H9 (cell line): ENCODE data around the gene TIAM2. TPM values are rescaled to one million over a fixed set of nuclear protein-coding genes. Genes with fewer than 3 reads are reported as not detected.

Experiments used
- DNase-seq: peaks from one replicate; pipeline ENCODE4 v3.0.0-alpha.2; 2017
- H2AFZ ChIP-seq: one replicate; pipeline ENCODE4 v1.6.1; 2013; ENCODE audit warnings: mild to moderate bottlenecking, low read length, control low read depth, moderate library complexity
- H2AK5ac ChIP-seq: 2 replicates; pipeline ENCODE4 v1.6.1; 2013; ENCODE audit warnings: low read length, control low read depth, mixed read lengths; ENCODE audit not compliant: insufficient read length
- H2BK120ac ChIP-seq: one replicate; pipeline ENCODE4 v1.6.1; 2013; ENCODE audit warnings: low read depth, mild to moderate bottlenecking, low read length, control low read depth, inconsistent platforms; ENCODE audit not compliant: poor library complexity, severe bottlenecking
- H2BK12ac ChIP-seq: 2 replicates; pipeline ENCODE4 v1.6.1; 2013; ENCODE audit warnings: low read length, control low read depth, mixed read lengths, low read depth; ENCODE audit not compliant: insufficient read length
- H2BK15ac ChIP-seq: 2 replicates; pipeline ENCODE4 v1.6.1; 2013; ENCODE audit warnings: low read depth, low read length, control low read depth
- H2BK20ac ChIP-seq: one replicate; pipeline ENCODE4 v1.6.1; 2013; ENCODE audit warnings: low read depth, mild to moderate bottlenecking, low read length, control low read depth, inconsistent platforms; ENCODE audit not compliant: poor library complexity, severe bottlenecking
- H2BK5ac ChIP-seq: 2 replicates; pipeline ENCODE4 v1.6.1; 2013; ENCODE audit warnings: low read length, control low read depth, mixed read lengths; ENCODE audit not compliant: insufficient read length
- H3K14ac ChIP-seq: 2 replicates; pipeline ENCODE4 v1.6.1; 2013; ENCODE audit warnings: low read length, control low read depth; ENCODE audit not compliant: insufficient read depth
- H3K18ac ChIP-seq: 2 replicates; pipeline ENCODE4 v1.6.1; 2013; ENCODE audit warnings: low read depth, mild to moderate bottlenecking, mixed read lengths, low read length, control low read depth; ENCODE audit not compliant: insufficient read length
- H3K23ac ChIP-seq: 2 replicates; pipeline ENCODE4 v1.6.1; 2013; ENCODE audit warnings: low read length, control low read depth, mixed read lengths, low read depth; ENCODE audit not compliant: insufficient read length
- H3K23me2 ChIP-seq: 2 replicates; pipeline ENCODE4 v1.6.1; 2013; ENCODE audit warnings: low read depth, mild to moderate bottlenecking, mixed read lengths, low read length, control low read depth; ENCODE audit not compliant: insufficient read length, poor library complexity, severe bottlenecking
- H3K27ac ChIP-seq: 2 replicates; pipeline ENCODE4 v1.5.1; 2013; ENCODE audit warnings: low read length, control low read depth, mixed read lengths, low read depth; ENCODE audit not compliant: insufficient read length
- H3K27me3 ChIP-seq: 2 replicates; pipeline ENCODE4 v1.6.1; 2013; ENCODE audit warnings: low read length, control low read depth, inconsistent platforms; ENCODE audit not compliant: insufficient read depth
- H3K4ac ChIP-seq: 2 replicates; pipeline ENCODE4 v1.6.1; 2013; ENCODE audit warnings: low read depth, mild to moderate bottlenecking, control low read depth, inconsistent platforms, low read length, moderate library complexity
- H3K4me1 ChIP-seq: 2 replicates; pipeline ENCODE4 v1.6.1; 2013; ENCODE audit warnings: low read length, control low read depth, inconsistent platforms; ENCODE audit not compliant: insufficient read depth
- H3K4me2 ChIP-seq: 2 replicates; pipeline ENCODE4 v1.6.1; 2013; ENCODE audit warnings: low read length, control low read depth, mixed read lengths; ENCODE audit not compliant: insufficient read length, insufficient read depth
- H3K56ac ChIP-seq: 2 replicates; pipeline ENCODE4 v1.6.1; 2013; ENCODE audit warnings: low read depth, mild to moderate bottlenecking, mixed read lengths, low read length, control low read depth; ENCODE audit not compliant: insufficient read length
- H3K79me1 ChIP-seq: 2 replicates; pipeline ENCODE4 v1.6.1; 2013; ENCODE audit warnings: low read depth, mild to moderate bottlenecking, moderate library complexity, low read length, control low read depth, inconsistent platforms; ENCODE audit not compliant: insufficient read depth, poor library complexity, severe bottlenecking
- H3K79me2 ChIP-seq: 2 replicates; pipeline ENCODE4 v1.6.1; 2013; ENCODE audit warnings: low read length, control low read depth, inconsistent platforms; ENCODE audit not compliant: insufficient read depth
- H3K9ac ChIP-seq: 2 replicates; pipeline ENCODE4 v1.6.1; 2013; ENCODE audit warnings: low read length, control low read depth, mixed read lengths; ENCODE audit not compliant: insufficient read length; ENCODE audit errors: extremely low read depth
- H3K9me3 ChIP-seq: one replicate; pipeline ENCODE4 v1.6.1; 2013; ENCODE audit warnings: low read depth, low read length, inconsistent platforms; ENCODE audit not compliant: control insufficient read depth
- H3T11ph ChIP-seq: one replicate; pipeline ENCODE4 v1.6.1; 2013; ENCODE audit warnings: mild to moderate bottlenecking, low read length, control low read depth, inconsistent platforms
- H4K20me1 ChIP-seq: one replicate; pipeline ENCODE4 v1.6.1; 2013; ENCODE audit not compliant: control insufficient read depth, insufficient read length, insufficient read depth
- H4K5ac ChIP-seq: 2 replicates; pipeline ENCODE4 v1.6.1; 2013; ENCODE audit warnings: low read depth, mild to moderate bottlenecking, mixed read lengths, low read length, control low read depth; ENCODE audit not compliant: insufficient read length
- H4K8ac ChIP-seq: replicated peaks from 2 replicates; pipeline ENCODE4 v1.6.1; 2013; ENCODE audit warnings: low read length, control low read depth, mixed read lengths, low read depth; ENCODE audit not compliant: insufficient read length
- H4K91ac ChIP-seq: 2 replicates; pipeline ENCODE4 v1.6.1; 2013; ENCODE audit warnings: low read depth, mild to moderate bottlenecking, moderate library complexity, mixed read lengths, low read length, control low read depth; ENCODE audit not compliant: insufficient read length
- H3K27ac Mint-ChIP-seq, 3 experiments: 2 replicates in 2 of 3; 3 replicates in 1 of 3; pipeline ENCODE4 v1.8.0; 2020 to 2021; ENCODE audit warnings: mixed read lengths in 3 of 3, mild to moderate bottlenecking in 1 of 3, moderate library complexity in 1 of 3
- H3K27me3 Mint-ChIP-seq: 2 replicates; pipeline ENCODE4 v1.8.0; 2021; ENCODE audit warnings: low read depth, mild to moderate bottlenecking, moderate library complexity, mixed read lengths
- H3K36me3 Mint-ChIP-seq, 3 experiments: 2 replicates in 2 of 3; 3 replicates in 1 of 3; pipeline ENCODE4 v1.8.0; 2020 to 2021; ENCODE audit warnings: low read depth in 3 of 3, mixed read lengths in 3 of 3; ENCODE audit not compliant: insufficient read depth in 1 of 3
- H3K4me1 Mint-ChIP-seq, 2 experiments: 2 replicates each; pipeline ENCODE4 v1.8.0; 2020; ENCODE audit warnings: mixed read lengths in 2 of 2
- H3K4me3 Mint-ChIP-seq, 2 experiments: 2 replicates in 1 of 2; 3 replicates in 1 of 2; pipeline ENCODE4 v1.8.0; 2020 to 2021; ENCODE audit warnings: mild to moderate bottlenecking in 2 of 2, mixed read lengths in 2 of 2, moderate library complexity in 1 of 2
- H3K9me3 Mint-ChIP-seq, 2 experiments: 2 replicates in 1 of 2; 3 replicates in 1 of 2; pipeline ENCODE4 v1.8.0; 2020; ENCODE audit warnings: mild to moderate bottlenecking in 2 of 2, mixed read lengths in 2 of 2, moderate library complexity in 1 of 2
- WGBS: extraction: QIAGEN DNeasy Blood & Tissue Kit; methylation state at CpG from one replicate; pipeline ENCODE4 v1.1.7; 2013; ENCODE audit warnings: missing lambda C conversion rate, low lambda C conversion rate, mixed read lengths; ENCODE audit not compliant: insufficient read length; ENCODE audit errors: extremely low coverage; 5-methylcytosine and 5-hydroxymethylcytosine counted together
- total RNA-seq: library from RNA; stranded (reverse); gene quantifications from 2 replicates; pipeline ENCODE4 v1.2.1, GENCODE V29; 2021
- TF ChIP-seq, protein P1 (sequence below): fragments of 200-600 bp; sonication (generic); conservative IDR thresholded peaks from 3 replicates; pipeline ENCODE4 v1.8.0; 2021; ENCODE audit warnings: antibody characterized with exemption, mild to moderate bottlenecking

Gene TIAM2
- total RNA-seq, 1 experiment from 2014 or later: 6.3 TPM

DNA sequence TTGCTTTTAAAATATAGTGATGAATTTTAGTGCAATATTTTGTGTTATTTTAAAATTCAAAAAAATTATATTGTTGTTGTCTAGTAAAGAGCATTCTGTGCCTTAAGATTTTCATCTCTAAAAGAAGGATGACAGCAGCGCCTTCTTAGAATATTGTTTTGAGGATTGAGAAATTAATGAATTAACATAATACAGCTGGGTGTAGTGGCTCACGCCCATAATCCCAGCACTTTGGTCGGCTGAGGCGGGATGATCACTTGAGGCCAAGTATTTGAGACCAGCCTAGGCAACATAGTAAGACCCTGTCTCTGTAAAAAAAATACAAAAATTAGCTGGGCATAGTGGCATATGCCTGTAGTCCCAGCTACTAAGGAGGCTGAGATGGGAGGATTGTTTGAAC, 6.8 kb downstream of the TIAM2 start:
- Histone ChIP-seq H3K14ac (no peak overlapping the region), H3T11ph (no peak overlapping the region), H2BK120ac (no peak overlapping the region), H3K79me2 (no peaks in the 10 kb centered on the region), H3K56ac (no peak overlapping the region), H4K20me1 (no peaks in the 10 kb centered on the region), H3K4me2 (no peak overlapping the region), H3K4ac (no peak overlapping the region), H2BK12ac (no peak overlapping the region), H3K9me3 (no peaks in the 10 kb centered on the region), H3K9ac (no peak overlapping the region), H2AK5ac (no peak overlapping the region), H3K23ac (no peak overlapping the region), H3K79me1 (peaks cover 2% of the 10 kb centered on the region), H4K5ac (no peak overlapping the region), H2BK20ac (no peak overlapping the region), H3K23me2 (no peaks in the 10 kb centered on the region), H3K27ac (no peak overlapping the region), H2AFZ (no peak overlapping the region), H2BK5ac (no peak overlapping the region), H3K27me3 (no peaks in the 10 kb centered on the region), H2BK15ac (no peak overlapping the region), H3K18ac (no peak overlapping the region), H4K8ac (no peak overlapping the region), H3K4me1 (peaks cover under 1% of the 10 kb centered on the region; the same call in 1 of the 2 replicates), H4K91ac (no peak overlapping the region)
- TF ChIP-seq, protein P1, sequence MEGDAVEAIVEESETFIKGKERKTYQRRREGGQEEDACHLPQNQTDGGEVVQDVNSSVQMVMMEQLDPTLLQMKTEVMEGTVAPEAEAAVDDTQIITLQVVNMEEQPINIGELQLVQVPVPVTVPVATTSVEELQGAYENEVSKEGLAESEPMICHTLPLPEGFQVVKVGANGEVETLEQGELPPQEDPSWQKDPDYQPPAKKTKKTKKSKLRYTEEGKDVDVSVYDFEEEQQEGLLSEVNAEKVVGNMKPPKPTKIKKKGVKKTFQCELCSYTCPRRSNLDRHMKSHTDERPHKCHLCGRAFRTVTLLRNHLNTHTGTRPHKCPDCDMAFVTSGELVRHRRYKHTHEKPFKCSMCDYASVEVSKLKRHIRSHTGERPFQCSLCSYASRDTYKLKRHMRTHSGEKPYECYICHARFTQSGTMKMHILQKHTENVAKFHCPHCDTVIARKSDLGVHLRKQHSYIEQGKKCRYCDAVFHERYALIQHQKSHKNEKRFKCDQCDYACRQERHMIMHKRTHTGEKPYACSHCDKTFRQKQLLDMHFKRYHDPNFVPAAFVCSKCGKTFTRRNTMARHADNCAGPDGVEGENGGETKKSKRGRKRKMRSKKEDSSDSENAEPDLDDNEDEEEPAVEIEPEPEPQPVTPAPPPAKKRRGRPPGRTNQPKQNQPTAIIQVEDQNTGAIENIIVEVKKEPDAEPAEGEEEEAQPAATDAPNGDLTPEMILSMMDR: no peak
- no CpG with 5 or more reads among the region's 4 CpGs for WGBS
- Mint-ChIP-seq H3K9me3 (no peaks in the 10 kb centered on the region), H3K27ac (no peak overlapping the region), H3K4me3 (no peak overlapping the region), H3K36me3 (no peaks in the 10 kb centered on the region), H3K27me3 (peaks cover 4% of the 10 kb centered on the region), H3K4me1 (peaks cover 5 to 14% of the 10 kb centered on the region in 2 experiments)
- no peak for DNase-seq
